Measurements from ENCODE around the gene LRRC4C.

LRRC4C gene

GRCh38 chr11:40271361-40271760 lies 1188.1 kb downstream of the LRRC4C start:
- TF ChIP-seq, protein P1, sequence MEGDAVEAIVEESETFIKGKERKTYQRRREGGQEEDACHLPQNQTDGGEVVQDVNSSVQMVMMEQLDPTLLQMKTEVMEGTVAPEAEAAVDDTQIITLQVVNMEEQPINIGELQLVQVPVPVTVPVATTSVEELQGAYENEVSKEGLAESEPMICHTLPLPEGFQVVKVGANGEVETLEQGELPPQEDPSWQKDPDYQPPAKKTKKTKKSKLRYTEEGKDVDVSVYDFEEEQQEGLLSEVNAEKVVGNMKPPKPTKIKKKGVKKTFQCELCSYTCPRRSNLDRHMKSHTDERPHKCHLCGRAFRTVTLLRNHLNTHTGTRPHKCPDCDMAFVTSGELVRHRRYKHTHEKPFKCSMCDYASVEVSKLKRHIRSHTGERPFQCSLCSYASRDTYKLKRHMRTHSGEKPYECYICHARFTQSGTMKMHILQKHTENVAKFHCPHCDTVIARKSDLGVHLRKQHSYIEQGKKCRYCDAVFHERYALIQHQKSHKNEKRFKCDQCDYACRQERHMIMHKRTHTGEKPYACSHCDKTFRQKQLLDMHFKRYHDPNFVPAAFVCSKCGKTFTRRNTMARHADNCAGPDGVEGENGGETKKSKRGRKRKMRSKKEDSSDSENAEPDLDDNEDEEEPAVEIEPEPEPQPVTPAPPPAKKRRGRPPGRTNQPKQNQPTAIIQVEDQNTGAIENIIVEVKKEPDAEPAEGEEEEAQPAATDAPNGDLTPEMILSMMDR (IDR thresholded peaks at IDR 0.05), result no peak
- no peak for TF ChIP-seq ZFX (IDR thresholded peaks at IDR 0.05; ENCODE audit: borderline replicate concordance)
- no peak overlapping the region for H3K27ac ChIP-seq

DNA sequence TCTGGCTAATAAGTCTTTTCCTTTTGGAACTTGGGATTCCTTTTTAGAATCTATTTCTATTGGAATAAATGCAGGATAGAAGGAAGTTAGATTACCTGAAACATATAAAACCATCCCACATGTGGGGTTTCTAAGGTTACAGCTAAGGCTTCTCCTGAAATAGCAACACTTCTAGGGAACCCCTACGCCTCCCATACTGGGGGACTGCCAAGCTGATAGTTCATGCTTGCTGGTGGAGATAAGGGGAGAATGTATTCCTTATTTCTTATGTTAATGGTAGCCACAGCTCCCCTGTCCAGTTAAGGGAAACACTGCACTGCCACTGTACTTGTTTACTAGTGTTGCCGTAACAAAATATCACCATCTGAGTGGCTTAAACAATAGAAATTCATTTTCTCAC lies 1189.6 kb downstream of the LRRC4C start:
- TF ChIP-seq ZFX (IDR thresholded peaks at IDR 0.05; ENCODE audit: borderline replicate concordance), result no peak
- TF ChIP-seq, protein P1 (IDR thresholded peaks at IDR 0.05), result no peak
- H3K27ac ChIP-seq, result no peak overlapping the region

- TF ChIP-seq, protein P1 (IDR thresholded peaks at IDR 0.05), result no peak
- TF ChIP-seq ZFX (IDR thresholded peaks at IDR 0.05; ENCODE audit: borderline replicate concordance), result no peak
- H3K27ac ChIP-seq, result no peak overlapping the region
These were observed 1190.9 kb downstream of the LRRC4C start for GRCh38 chr11:40268551-40268950.

DNA sequence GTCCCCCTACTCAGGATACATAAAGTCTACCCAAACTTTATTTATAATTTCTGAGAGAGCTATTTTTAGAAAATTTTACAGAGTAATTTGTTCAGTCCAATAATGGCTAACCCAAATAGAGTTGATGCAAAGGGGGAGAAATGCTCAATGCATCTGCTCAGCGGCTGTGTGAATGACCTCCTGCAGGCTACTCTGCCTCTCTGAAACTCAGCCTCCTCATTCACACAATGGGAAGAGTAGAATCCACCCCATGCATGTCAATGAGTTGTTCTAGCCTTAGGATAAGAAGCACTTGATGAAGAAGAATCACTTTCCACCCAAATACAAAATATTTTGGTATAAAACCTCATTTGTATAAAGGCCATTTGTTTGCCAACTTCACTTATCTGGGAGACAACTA lies 1204.0 kb downstream of the LRRC4C start:
- TF ChIP-seq, protein P1 (IDR thresholded peaks at IDR 0.05), result no peak
- TF ChIP-seq ZFX (IDR thresholded peaks at IDR 0.05; ENCODE audit: borderline replicate concordance), result no peak

DNA sequence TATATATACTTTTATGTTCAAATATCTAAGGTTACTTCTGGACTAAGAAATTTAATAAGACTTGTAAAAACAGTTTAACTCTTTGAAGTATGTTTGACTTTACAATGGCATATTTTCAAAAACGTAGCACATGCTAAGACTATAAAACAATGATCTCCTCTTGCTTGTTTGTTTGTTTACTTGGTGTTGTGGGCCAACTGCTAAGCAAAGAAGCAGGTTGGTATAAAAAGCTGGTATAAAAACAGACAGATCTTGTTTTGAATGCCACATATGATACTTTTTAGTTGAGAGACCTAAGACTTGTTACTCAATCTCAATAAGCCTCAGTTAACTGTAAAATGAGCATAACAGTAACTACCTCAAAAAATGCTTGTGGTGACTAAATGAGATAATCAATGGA lies 1206.3 kb downstream of the LRRC4C start:
- H3K27ac ChIP-seq, result peak overlapping the region; percentile 40
- no peak for TF ChIP-seq ZFX (IDR thresholded peaks at IDR 0.05; ENCODE audit: borderline replicate concordance)
- TF ChIP-seq, protein P1 (IDR thresholded peaks at IDR 0.05), result no peak

More for the DNA sequence above, 1204.0 kb downstream of the LRRC4C start:
- H3K27ac ChIP-seq, result no peak overlapping the region

GRCh38 chr11:40252236-40252635 lies 1207.2 kb downstream of the LRRC4C start:
- TF ChIP-seq, protein P1 (IDR thresholded peaks at IDR 0.05), result no peak
- no peak for TF ChIP-seq ZFX (IDR thresholded peaks at IDR 0.05; ENCODE audit: borderline replicate concordance)
- H3K27ac ChIP-seq, result no peak overlapping the region

- H3K27ac ChIP-seq, result no peak overlapping the region
- TF ChIP-seq, protein P1 (IDR thresholded peaks at IDR 0.05), result no peak
- TF ChIP-seq ZFX (IDR thresholded peaks at IDR 0.05; ENCODE audit: borderline replicate concordance), result no peak
These were observed 1212.5 kb downstream of the LRRC4C start for GRCh38 chr11:40246983-40247382.

Measured in 22Rv1 (cell line).